Ovary (tissue), 3 donors: ENCODE data around the gene RBM33.

ENCODE experiments used
- EP300 ChIP-seq: sonication (generic); formaldehyde crosslinking; IDR thresholded peaks from one replicate; pipeline ENCODE4 v1.6.1; 2017; ENCODE audit warnings: antibody characterized with exemption
- TF ChIP-seq, protein P1 (sequence below), 3 donors: fragments of 450-650 bp in 2 of 3; fragments of 200-600 bp in 1 of 3; IDR thresholded peaks; one replicate each; pipeline versions ENCODE4 v1.5.1 to v1.8.0; 2016 to 2022; ENCODE audit warnings: antibody characterized with exemption in 3 of 3, mild to moderate bottlenecking in 1 of 3
- donor health status: DM: no; HTN: no; CAD: no.

- TF ChIP-seq, protein P1, sequence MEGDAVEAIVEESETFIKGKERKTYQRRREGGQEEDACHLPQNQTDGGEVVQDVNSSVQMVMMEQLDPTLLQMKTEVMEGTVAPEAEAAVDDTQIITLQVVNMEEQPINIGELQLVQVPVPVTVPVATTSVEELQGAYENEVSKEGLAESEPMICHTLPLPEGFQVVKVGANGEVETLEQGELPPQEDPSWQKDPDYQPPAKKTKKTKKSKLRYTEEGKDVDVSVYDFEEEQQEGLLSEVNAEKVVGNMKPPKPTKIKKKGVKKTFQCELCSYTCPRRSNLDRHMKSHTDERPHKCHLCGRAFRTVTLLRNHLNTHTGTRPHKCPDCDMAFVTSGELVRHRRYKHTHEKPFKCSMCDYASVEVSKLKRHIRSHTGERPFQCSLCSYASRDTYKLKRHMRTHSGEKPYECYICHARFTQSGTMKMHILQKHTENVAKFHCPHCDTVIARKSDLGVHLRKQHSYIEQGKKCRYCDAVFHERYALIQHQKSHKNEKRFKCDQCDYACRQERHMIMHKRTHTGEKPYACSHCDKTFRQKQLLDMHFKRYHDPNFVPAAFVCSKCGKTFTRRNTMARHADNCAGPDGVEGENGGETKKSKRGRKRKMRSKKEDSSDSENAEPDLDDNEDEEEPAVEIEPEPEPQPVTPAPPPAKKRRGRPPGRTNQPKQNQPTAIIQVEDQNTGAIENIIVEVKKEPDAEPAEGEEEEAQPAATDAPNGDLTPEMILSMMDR (IDR thresholded peaks at IDR 0.05) = no peak
- TF ChIP-seq EP300 = no peak
These were observed 70.2 kb downstream of the RBM33 start for GRCh38 chr7:155714702-155715101.
